ENCODE data around the gene TBC1D9B.

DNA sequence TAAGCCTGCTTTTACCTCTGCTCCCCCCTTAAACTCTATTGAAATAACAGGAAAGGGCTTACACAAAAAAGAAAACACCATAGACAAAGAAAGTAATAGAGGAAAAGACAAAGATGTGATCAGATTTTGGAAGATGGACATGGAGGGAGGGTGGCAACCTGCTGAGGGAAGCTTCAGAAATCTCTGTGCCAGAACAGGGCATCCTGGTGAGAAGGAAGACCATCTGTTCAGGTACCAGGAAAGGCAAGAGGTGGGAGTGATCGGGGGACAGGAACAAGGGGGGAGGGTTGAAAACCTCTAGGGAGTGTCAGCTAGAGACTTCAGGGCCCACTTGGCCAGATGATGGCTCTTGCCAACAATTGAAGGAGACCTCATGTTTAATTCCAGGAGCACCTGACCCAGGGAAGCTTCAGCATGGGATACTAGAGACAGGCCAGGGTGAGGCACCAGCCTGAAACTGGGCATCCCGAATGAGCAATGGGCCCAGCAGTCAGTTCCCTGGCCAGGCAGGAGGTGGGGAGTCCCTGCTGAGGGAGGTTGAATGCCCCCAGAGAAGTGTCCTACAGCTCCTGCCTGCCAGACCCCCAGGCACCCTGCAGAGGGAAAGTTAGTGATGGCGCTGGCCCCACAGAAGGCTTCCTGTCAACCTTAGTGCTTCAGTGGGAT is 78.8 kb downstream of the TBC1D9B start:
- TF ChIP-seq CTCF (IDR thresholded peaks at IDR 0.05) (no peak), ZFX (IDR thresholded peaks at IDR 0.05; ENCODE audit: borderline replicate concordance) (no peak)

All from 22Rv1 (cell line).